Neutrophil (primary cell): ENCODE data around the gene AOC3.

Experiments
- H3K27ac ChIP-seq: fragments of 200-600 bp; sonication (generic); 2 replicates; pipeline ENCODE4 v1.5.1; 2016; ENCODE audit warnings: mild to moderate bottlenecking, moderate library complexity
- H3K27me3 ChIP-seq: fragments of 200-600 bp; sonication (generic); 2 replicates; pipeline ENCODE4 v1.6.0; 2016; ENCODE audit warnings: mild to moderate bottlenecking
- H3K36me3 ChIP-seq: fragments of 200-600 bp; sonication (generic); 2 replicates; pipeline ENCODE4 v1.5.1; 2017
- H3K4me1 ChIP-seq, 2 experiments: fragments of 200-600 bp in 1 of 2; sonication (generic) in 1 of 2; 1 replicate in 1 of 2; 2 replicates in 1 of 2; pipeline versions ENCODE4 v1.5.1 to v1.6.1; 2013 to 2016; ENCODE audit warnings: low read depth in 1 of 2, low read length in 1 of 2, mild to moderate bottlenecking in 1 of 2, moderate library complexity in 1 of 2; ENCODE audit not compliant: control insufficient read depth in 1 of 2, insufficient read depth in 1 of 2
- H3K4me3 ChIP-seq, 2 experiments: fragments of 200-600 bp in 1 of 2; sonication (generic) in 1 of 2; 1 replicate in 1 of 2; 2 replicates in 1 of 2; pipeline ENCODE4 v1.5.1; 2013 to 2016; ENCODE audit warnings: low read depth in 1 of 2, low read length in 1 of 2, mild to moderate bottlenecking in 1 of 2, moderate library complexity in 1 of 2
- H3K9me3 ChIP-seq: fragments of 200-600 bp; sonication (generic); 2 replicates; pipeline ENCODE4 v1.5.1; 2016
- CTCF ChIP-seq: fragments of 200-600 bp; sonication (generic); IDR thresholded peaks from 2 replicates; pipeline ENCODE4 v1.5.1; 2016; ENCODE audit warnings: antibody characterized with exemption

AOC3 gene

GRCh38 chr17:42886283-42887176 lies 35.5 kb downstream of the AOC3 start:
- Histone ChIP-seq H3K9me3 (no peaks in the 10 kb centered on the region), H3K27me3 (no peaks in the 10 kb centered on the region), H3K4me3 (peak overlapping the region; percentile 53 to 60), H3K27ac (peak overlapping the region; percentile 88), H3K36me3 (peaks cover 10% of the 10 kb centered on the region), H3K4me1 (peaks cover 66 to 72% of the 10 kb centered on the region in 2 experiments)
- no peak for TF ChIP-seq CTCF

GRCh38 chr17:42889809-42890208 lies 38.8 kb downstream of the AOC3 start:
- TF ChIP-seq CTCF: no peak
- peaks cover 84 to 90% of the 10 kb centered on the region in 2 experiments for H3K4me1 ChIP-seq
- H3K27ac ChIP-seq: peak overlapping the region; percentile 53
- H3K36me3 ChIP-seq: no peaks in the 10 kb centered on the region
- no peaks in the 10 kb centered on the region for H3K9me3 ChIP-seq
- no peak overlapping the region for H3K4me3 ChIP-seq
- no peaks in the 10 kb centered on the region for H3K27me3 ChIP-seq

- Histone ChIP-seq H3K36me3 (no peaks in the 10 kb centered on the region), H3K4me3 (no peak overlapping the region), H3K4me1 (peaks cover 74 to 83% of the 10 kb centered on the region in 2 experiments), H3K9me3 (no peaks in the 10 kb centered on the region), H3K27ac (peak overlapping the region; percentile 87), H3K27me3 (no peaks in the 10 kb centered on the region)
- no peak for TF ChIP-seq CTCF
These were observed 40.6 kb downstream of the AOC3 start for GRCh38 chr17:42891539-42892152.

- Histone ChIP-seq H3K9me3 (no peaks in the 10 kb centered on the region), H3K4me1 (peaks cover 57 to 66% of the 10 kb centered on the region in 2 experiments), H3K27ac (peak overlapping the region; percentile 87), H3K27me3 (no peaks in the 10 kb centered on the region), H3K4me3 (peak overlapping the region; percentile 38 to 51), H3K36me3 (no peaks in the 10 kb centered on the region)
- TF ChIP-seq CTCF: no peak
These were observed 42.4 kb downstream of the AOC3 start for GRCh38 chr17:42893359-42893758.

GRCh38 chr17:42894283-42895184 lies 43.5 kb downstream of the AOC3 start:
- no peaks in the 10 kb centered on the region for H3K9me3 ChIP-seq
- H3K4me3 ChIP-seq: peak overlapping the region in 1 of 2 experiments; percentile 51
- no peaks in the 10 kb centered on the region for H3K36me3 ChIP-seq
- peaks cover 49 to 54% of the 10 kb centered on the region in 2 experiments for H3K4me1 ChIP-seq
- H3K27me3 ChIP-seq: no peaks in the 10 kb centered on the region
- TF ChIP-seq CTCF: no peak
- peak overlapping the region; percentile 87 for H3K27ac ChIP-seq
